ENCODE results near the gene ARL13A.
"Not testable (repeated sequence)": the region's sequence is repeated elsewhere in the genome, so short reads cannot be mapped to it uniquely, and the experiment has no call there.

Gene ARL13A

GRCh38 chrX:100984818-100985217 lies 15.3 kb downstream of the ARL13A start:
- DNase-seq (ENCODE audit: low read depth in 1 of 2, low spot score in 1 of 2): no peak

GRCh38 chrX:100990139-100990538 lies 20.6 kb downstream of the ARL13A start:
- DNase-seq (ENCODE audit: low read depth in 1 of 2, low spot score in 1 of 2): no peak

- DNase-seq (ENCODE audit: low read depth in 1 of 2, low spot score in 1 of 2): no peak
Measured at GRCh38 chrX:100994352-100995281, 25.1 kb downstream of the ARL13A start.

- DNase-seq (ENCODE audit: low read depth in 1 of 2, low spot score in 1 of 2): no peak
Measured at GRCh38 chrX:100995469-100995868, 26.0 kb downstream of the ARL13A start.

- DNase-seq (ENCODE audit: low read depth in 1 of 2, low spot score in 1 of 2): no peak
Measured at GRCh38 chrX:100999451-100999850, 29.9 kb downstream of the ARL13A start.

- no peak for DNase-seq (ENCODE audit: low read depth in 1 of 2, low spot score in 1 of 2)
Measured at GRCh38 chrX:101009090-101009489, 39.6 kb downstream of the ARL13A start.

- DNase-seq (ENCODE audit: low read depth in 1 of 2, low spot score in 1 of 2): not testable (repeated sequence)
Measured at GRCh38 chrX:101012031-101012430, 42.5 kb downstream of the ARL13A start.

- DNase-seq (ENCODE audit: low read depth in 1 of 2, low spot score in 1 of 2): no peak
Measured at GRCh38 chrX:101022020-101022419, 52.5 kb downstream of the ARL13A start.

GRCh38 chrX:101025126-101025525 lies 55.6 kb downstream of the ARL13A start:
- DNase-seq (ENCODE audit: low read depth in 1 of 2, low spot score in 1 of 2): no peak

- no peak for DNase-seq (ENCODE audit: low read depth in 1 of 2, low spot score in 1 of 2)
Measured at GRCh38 chrX:101028562-101028961, 59.1 kb downstream of the ARL13A start.

GRCh38 chrX:101029665-101030064 lies 60.2 kb downstream of the ARL13A start:
- DNase-seq (ENCODE audit: low read depth in 1 of 2, low spot score in 1 of 2): no peak

GRCh38 chrX:101037231-101037630 lies 67.7 kb downstream of the ARL13A start:
- no peak for DNase-seq (ENCODE audit: low read depth in 1 of 2, low spot score in 1 of 2)

GRCh38 chrX:101040197-101040596 lies 70.7 kb downstream of the ARL13A start:
- no peak for DNase-seq (ENCODE audit: low read depth in 1 of 2, low spot score in 1 of 2)
